HG02759 (cell line): ENCODE results near the gene MAGEA8.
"Not testable (repeated sequence)": the region's sequence is repeated elsewhere in the genome, so short reads cannot be mapped to it uniquely, and the experiment has no call there.

Source experiments
- ATAC-seq: cut with Tn5 transposase; IDR thresholded peaks from one replicate; pipeline ENCODE4 v1.9.1; 2021; ENCODE audit warnings: mild to moderate bottlenecking, moderate library complexity; ENCODE audit not compliant: unreplicated experiment

The MAGEA8 gene

DNA sequence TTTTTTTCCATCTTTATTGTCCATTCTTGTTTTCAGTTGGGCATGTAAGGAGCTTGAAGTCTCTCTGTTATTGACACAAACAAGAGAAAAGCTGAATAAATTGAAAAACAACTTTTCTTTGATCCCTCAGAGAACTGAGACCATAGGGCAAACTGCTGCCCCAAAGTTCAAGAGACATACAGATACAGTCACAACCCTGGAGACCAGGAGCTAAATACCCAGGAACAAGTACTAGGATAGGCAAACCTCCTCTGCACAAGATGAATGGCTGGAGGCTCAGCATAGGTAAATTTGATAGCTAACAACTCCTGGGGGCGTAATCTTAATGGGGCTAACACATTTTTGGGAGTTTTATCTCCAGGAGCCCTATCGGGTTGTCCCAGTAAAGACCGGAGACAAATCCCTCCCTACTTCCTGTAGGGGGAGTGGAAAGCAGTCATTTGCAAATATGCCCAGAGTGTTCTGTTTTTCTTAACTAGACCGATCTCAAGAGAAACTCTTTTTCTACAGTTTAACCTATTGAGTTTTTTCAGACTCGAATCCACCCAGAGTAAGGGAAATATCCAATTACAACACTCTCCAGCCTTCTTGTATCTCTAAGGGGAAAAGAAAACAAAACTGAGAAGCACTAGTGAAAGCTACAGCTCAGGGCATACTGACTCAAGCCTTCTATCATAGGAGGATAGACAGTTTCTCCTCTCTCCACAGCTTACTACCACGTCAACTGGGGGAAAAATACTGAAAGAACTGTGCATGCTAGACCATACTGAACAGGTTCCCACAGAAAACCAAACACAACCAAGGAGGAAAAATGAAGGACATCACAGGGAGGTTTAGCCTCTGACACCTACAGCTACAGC is 23.1 kb downstream of the MAGEA8 start:
- ATAC-seq: peak; percentile 77

DNA sequence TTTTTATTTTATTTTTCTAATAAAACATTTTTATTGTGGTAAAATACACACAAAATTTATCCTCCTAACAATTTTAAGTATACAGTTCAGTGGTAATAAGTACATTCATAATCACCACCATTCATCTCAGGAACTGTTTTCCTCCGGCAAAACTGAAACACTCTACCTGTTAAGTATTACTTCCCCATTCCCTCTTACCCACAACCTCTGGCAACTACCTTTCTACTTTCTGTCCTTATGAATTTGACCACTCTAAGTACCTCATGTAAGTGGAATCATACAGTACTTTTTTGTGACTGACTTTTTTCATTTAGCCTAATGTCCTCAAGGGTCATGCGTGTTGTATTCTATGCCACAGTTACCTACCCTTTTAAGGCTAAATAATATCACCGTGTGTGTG is 27.3 kb downstream of the MAGEA8 start:
- no peak for ATAC-seq

DNA sequence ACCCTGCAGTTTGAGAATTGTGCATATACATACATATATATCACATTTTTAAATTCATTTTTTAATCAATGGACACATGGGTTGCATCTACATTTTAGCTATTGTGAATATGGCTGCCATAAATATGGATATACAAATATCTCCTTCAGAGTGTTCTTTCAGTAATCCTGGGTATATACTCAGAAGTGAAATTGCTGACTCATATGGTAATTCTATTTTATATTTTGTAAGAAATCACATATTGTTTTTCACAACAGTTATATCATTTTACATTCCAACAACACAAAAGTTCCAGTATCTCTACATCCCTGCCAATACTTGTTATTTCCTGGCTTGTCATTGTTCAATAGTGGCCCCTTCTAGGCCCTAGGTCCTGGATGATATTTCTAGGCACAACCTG is 27.7 kb downstream of the MAGEA8 start:
- no peak for ATAC-seq

DNA sequence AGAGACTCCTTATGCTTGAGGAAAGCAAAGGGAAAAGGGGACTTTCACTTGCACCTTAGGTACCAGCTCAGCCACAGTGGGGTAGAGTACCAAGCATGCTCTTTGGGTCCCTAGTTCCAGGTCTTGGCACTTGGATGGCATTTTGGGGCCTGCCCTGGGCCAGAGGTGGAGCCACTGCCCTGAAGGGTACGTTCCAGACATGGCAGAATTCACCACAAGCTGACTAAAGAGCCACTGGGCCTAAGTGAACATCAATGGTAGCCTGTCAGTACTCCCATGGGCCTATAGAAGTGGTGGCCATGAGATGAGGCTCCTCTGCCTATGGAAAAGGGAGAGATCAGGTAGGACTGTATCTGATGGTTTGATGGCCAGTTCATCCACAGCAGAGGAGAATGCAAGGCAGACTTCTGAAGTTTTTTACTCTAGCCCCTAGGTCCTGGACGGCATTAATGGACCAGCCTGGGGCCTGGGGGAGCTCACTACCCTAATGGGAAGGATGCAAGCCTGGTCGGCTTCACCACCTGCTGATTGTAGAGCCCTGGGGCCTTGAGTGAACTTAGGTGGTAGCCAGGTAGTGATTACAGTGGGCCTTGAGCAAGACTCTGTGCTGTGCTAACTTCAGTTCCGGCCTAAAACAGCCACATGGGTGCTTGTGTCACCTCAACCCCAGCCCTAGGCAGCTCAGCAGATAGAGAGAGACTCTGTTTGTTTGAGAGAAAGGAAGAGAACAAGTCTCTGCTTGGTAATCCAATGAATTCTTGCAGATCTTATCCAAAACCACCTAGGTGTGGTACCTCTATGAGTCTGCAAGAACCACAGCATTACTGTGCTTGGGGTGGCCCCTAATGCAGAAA is 28.6 kb downstream of the MAGEA8 start:
- ATAC-seq: no peak

DNA sequence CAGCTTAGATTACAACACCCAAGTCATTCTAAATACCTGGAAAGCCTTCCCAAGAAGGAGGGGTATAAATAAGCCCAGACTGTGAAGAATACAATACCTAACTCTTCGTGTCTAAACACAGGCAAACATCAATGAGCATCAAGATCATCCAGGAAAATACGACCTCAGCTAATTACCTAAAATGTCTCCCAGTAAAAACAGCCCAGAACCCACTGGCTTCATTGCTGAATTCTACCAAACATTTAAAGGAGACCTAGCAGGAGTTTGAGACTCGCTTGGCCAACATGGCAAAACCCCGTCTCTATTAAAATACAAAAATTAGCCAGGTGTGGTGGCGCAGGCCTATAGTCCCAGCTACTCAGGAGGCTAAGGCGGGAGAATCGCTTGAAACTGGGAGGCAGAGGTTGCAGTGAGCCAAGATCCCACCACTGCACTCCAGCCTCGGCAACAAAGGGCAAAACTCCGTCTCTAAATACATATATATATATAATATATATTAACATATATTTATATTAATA is 29.3 kb downstream of the MAGEA8 start:
- ATAC-seq: no peak

DNA sequence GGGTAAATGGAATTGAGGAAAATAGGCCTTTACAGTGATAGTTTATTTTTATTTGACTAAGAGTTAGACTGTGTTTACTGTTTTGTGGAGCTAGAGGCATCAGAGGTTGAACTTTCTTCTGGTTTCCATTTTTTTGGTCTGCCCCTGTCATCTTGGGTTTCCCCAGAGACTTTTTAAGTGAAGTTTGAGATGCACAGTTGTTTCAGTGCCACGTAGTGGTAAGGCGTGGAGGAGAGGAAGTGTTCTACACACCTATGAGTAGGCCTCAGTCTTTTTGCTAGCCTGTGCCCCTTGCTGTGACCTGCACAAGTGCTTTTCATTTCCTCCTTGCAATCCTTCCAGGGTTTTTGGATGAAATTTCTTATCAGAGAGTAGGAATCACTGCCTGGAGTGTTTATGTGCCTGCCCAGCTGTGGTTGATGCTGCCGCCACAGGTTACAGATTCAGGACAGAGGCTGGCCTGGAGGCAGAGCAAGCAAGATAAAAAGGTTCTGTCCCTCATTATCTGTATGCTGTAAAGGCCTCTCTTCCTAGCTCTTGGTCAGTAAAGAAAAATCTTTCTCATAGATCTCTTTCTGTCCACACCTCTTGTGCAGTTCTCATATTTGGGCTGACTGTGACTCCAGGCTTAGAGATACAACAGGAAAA is 35.9 kb downstream of the MAGEA8 start:
- peak; percentile 75 for ATAC-seq

DNA sequence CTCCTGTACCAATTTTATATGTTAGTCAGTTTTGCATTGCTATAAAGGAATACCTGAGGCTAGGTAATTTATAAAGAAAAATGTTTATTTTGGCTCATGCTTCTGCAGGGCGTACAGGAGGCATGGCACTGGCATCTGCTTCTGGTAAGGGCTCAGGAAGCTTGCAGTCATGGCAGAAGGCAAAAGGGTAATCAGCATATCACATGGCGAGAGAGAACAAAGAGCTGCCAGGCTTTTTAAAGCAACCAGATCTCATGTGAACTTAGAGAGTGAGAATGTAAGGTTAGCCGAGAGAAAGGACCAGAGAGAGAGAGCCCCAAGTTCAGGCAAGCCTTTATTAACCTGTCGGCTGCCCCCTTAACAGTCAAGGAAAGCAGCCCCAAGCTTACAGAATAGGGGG is 42.9 kb downstream of the MAGEA8 start:
- ATAC-seq: not testable (repeated sequence)

DNA sequence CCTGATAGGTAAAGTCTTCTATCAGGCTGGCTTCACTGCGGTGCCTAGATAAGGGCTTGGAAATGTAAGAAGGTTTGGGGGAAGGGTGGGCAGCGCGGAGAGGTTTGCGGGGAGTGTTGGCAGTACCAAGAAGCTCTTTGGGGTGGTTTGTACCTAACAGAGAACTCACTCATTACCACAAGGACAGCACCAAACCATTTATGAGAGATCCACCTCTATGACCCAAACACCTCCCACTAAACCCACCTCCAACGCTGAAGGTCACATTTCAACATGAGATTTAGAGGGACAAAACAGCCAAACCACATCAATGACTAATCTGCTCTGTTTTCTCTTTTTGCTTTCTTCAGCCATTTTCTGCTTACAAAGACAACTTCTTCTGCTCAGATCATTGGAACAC is 43.5 kb downstream of the MAGEA8 start:
- not testable (repeated sequence) for ATAC-seq

DNA sequence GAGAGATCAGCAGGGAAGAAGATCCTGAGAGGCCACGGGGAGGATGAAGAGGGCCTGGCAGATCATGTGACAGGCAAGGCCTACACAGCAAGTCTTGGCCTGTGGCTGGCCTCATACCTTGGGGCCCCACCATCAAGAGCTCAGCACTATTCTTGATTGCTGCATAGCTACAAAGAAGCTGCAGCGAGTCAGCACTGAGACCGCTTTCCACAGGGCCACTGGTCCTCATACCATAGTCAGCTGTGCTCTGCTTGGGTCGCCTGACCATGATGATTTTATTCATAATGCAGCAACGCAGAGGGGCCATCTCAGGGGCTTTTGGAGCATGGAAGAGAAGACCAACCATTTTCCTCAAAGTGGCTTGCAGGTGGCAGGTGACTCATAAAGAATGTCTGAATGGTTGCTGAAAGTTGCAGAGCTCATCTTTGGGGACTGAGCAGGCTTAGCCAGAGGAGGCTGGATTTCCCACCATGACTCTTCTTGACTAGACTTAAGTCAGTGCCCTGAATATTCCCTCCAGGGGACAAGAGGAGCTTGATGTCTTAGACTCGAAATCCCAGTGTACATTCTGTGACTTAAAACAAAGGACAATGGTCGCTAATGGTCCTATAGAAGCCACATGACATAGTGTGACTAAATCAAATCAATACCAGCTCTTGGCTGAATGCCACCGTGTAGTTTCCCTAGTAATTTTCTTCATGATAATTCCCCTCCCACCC is 46.4 kb downstream of the MAGEA8 start:
- peak; percentile 54 for ATAC-seq

DNA sequence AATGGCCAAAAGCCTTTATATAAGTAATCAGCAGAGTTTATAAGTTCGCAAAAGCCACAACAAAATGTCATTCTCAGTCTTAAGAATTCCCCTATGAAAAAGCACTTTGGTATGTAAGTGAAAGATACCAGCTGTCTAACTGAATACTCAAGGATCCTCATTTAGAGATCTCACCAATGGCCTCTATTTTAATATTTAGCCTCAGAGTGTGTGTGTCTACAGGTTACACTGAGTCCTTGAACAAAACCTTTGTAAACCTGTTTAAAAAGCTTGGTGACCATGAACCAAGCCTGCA is 46.9 kb downstream of the MAGEA8 start:
- ATAC-seq: peak; percentile 61

DNA sequence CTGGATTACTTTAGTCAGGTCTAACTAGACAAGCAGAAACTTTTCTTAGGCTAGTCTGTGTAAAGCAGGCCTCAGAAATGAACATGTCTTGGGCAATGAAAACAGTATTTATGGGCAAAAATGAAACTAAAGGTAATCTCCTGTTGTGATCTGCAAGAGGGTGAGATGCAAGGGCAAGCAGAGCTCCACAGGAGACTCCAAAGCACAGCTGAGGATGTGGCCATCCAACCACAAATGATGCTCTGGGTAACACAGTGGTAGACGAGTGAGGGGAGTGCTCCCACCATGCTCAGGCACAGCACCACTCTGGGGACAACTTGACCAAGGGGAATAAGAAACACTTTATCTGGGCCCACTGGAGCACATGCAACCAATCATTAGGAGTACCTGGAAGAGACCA is 47.7 kb downstream of the MAGEA8 start:
- not testable (repeated sequence) for ATAC-seq

DNA sequence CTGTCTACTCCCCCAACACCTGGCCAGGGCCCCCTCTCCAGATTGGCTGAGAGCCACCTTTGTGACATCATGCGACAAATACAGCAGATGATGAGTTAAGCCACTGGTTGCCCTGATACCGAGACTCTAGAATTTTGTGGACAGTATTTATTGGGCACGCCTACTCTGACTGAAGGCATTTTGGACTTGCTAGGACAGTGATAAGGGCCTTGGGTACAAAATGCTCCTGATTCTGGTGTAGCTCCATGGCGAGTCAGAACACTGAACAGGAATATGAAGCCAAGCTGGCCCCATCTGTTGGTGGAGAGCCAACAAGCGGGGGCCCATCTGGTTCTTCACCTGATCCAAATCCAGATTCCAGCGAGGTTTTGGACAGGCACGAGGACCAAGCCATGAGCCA is 48.4 kb downstream of the MAGEA8 start, which contains the start of gene HSFX4:
TSS of gene HSFX4 (plus strand) at position 174 of the 400 bp plus-strand sequence. CDS start at position 246, 72 bp downstream.
- not testable (repeated sequence) for ATAC-seq

DNA sequence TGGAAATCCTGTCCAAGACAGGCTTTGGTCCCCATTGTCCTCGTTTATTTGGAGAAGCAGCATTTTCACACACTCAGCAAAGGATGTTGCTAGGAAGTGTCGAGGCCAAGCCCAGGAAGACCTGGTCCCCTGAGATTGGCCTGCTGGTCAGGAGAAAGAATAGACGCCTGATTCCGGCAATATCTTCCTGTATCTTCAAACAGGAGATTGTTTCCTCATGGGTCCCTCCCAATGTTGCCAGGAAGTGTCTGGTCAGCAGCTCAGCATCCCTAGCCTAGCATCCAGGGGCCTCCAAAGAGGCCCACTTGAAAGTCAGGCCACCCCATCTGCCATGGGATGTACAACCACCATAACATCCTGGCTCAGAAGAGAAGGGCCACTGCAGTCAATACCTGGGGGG is 50.4 kb downstream of the MAGEA8 start:
- ATAC-seq: not testable (repeated sequence)

DNA sequence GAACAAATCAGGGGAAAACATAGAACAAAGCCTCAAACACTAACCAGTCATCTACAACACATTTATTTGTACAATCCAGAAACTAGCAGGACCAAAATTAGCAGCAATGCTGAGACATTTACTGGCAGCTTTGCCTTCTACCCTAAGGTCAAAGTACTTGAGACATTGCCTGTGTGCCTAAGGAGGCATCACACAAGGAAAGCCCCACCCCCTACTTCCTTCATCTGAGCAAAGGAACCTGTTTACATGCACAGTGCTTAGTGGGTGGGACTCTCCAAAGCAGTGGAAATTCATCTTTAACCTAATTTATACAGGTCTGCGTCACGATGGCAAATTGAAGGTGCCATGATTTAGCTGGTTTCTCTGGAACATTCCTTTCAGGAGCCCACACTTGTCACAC is 51.2 kb downstream of the MAGEA8 start:
- ATAC-seq: not testable (repeated sequence)

DNA sequence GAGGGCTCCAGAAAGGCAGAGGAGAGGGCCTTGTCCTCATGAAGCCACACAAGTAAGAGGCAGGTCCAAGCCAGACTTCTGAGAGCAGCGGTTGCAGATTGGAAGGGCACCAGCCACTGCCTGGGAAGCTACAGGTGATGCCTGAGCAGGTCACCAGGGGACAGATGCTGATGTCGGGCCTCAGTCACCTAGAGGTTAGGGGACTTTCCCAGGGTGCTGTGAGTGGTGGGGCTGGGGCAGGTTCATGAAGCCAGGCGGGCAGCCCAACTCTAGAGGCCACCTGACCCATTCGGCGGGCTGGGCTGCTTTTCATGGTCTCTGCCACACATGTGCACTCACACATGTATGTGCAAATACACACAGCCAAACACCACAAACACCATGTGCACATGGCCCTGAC is 52.0 kb downstream of the MAGEA8 start:
- ATAC-seq: not testable (repeated sequence)

DNA sequence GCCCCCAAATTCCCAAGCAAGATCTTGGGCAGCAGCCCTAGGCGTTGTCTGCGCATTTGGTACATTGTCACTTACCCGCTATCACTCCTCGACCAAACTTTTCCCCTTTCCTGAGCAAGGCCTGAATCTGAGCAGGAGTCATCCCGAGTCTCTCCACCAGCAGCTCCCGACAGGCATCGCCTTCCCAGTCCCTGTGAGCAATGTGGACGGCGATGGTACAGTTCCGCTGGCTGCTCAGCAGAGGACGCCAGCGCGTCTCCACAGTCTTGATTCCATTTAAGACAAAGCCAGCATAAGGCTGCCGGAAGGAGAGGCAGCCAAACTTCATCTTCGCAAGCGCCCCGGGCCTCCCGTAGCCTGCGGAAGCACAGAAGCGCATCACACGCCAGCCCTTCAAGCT is 52.6 kb downstream of the MAGEA8 start:
- not testable (repeated sequence) for ATAC-seq
